ENCODE measurements around the gene FGD6. TPM values are rescaled to one million over a fixed set of nuclear protein-coding genes. Genes with fewer than 3 reads are reported as not detected.
A peak's percentile ranks its signal among the peaks of the same experiment; 100 is the strongest.

Gene FGD6
- total RNA-seq, 1 experiment from 2014 or later: 14.3 TPM

- H2AFZ ChIP-seq (ENCODE audit: low read length): no peak overlapping the region
- H3K4me1 ChIP-seq (ENCODE audit: insufficient read depth, low read length): no peaks in the 10 kb centered on the region
- H3K27ac ChIP-seq (ENCODE audit: low read length): no peak overlapping the region
- no peaks in the 10 kb centered on the region for H3F3A ChIP-seq (ENCODE audit: low read length, unreplicated experiment)
- POLR2A ChIA-PET (ENCODE audit: unreplicated experiment): interaction anchor here (0.6 kb wide), 1 partner anchor 12 kb away, joined by 5 read pairs; no protein-coding TSS in a partner anchor
- no peaks in the 10 kb centered on the region for H3K27me3 ChIP-seq (ENCODE audit: low read length)
- no TSS peak for BruUV-seq (replicated peaks)
- H3K4me3 ChIP-seq (ENCODE audit: low read length): no peak overlapping the region
- DNase-seq: peak; percentile 16
- peaks cover 19% of the 10 kb centered on the region for H3K36me3 ChIP-seq (ENCODE audit: low read depth, low read length)
- H3K4me2 ChIP-seq (ENCODE audit: low read length): no peak overlapping the region
- TF ChIP-seq EZH2 (IDR thresholded peaks at IDR 0.05; ENCODE audit: low read length, unreplicated experiment): no peak
- TF ChIP-seq EZH2phosphoT487 (IDR thresholded peaks at IDR 0.05; ENCODE audit: borderline replicate concordance, low read length): no peak
- TF ChIP-seq CTCF (conservative IDR thresholded peaks at IDR 0.05; ENCODE audit: low read depth, low read length): no peak
- no peaks in the 10 kb centered on the region for H3K9me2 ChIP-seq (replicated peaks; ENCODE audit: low read length)
- H3K79me2 ChIP-seq (ENCODE audit: low read length): peaks cover 83% of the 10 kb centered on the region
- no peaks in the 10 kb centered on the region for H3K9me3 ChIP-seq (ENCODE audit: low read length)
- CTCF ChIA-PET: no interaction called here
- no peak for ATAC-seq
- no peak overlapping the region for H3K9ac ChIP-seq (ENCODE audit: low read length)
- intact Hi-C loops (cut with micrococcal nuclease): no loop called here
- H4K20me1 ChIP-seq (ENCODE audit: low read length): peaks cover 22% of the 10 kb centered on the region
These were observed 13.9 kb upstream of the FGD6 start for GRCh38 chr12:95231190-95231589.

GRCh38 chr12:95230313-95230712 lies 13.0 kb upstream of the FGD6 start:
- ChIA-PET POLR2A (ENCODE audit: unreplicated experiment) (no interaction called here), CTCF (no interaction called here)
- Histone ChIP-seq H3K27me3 (ENCODE audit: low read length) (no peaks in the 10 kb centered on the region), H3K4me3 (ENCODE audit: low read length) (no peak overlapping the region), H3F3A (ENCODE audit: low read length, unreplicated experiment) (no peaks in the 10 kb centered on the region), H3K9me2 (replicated peaks; ENCODE audit: low read length) (no peaks in the 10 kb centered on the region), H3K4me1 (ENCODE audit: insufficient read depth, low read length) (no peaks in the 10 kb centered on the region), H3K79me2 (ENCODE audit: low read length) (peaks cover 91% of the 10 kb centered on the region), H3K9me3 (ENCODE audit: low read length) (no peaks in the 10 kb centered on the region), H3K27ac (ENCODE audit: low read length) (no peak overlapping the region), H3K4me2 (ENCODE audit: low read length) (no peak overlapping the region), H4K20me1 (ENCODE audit: low read length) (peaks cover 27% of the 10 kb centered on the region), H3K9ac (ENCODE audit: low read length) (no peak overlapping the region), H3K36me3 (ENCODE audit: low read depth, low read length) (peaks cover 27% of the 10 kb centered on the region), H2AFZ (ENCODE audit: low read length) (no peak overlapping the region)
- intact Hi-C loops (cut with micrococcal nuclease): no loop called here
- ATAC-seq (no peak; the same call in 1 of the 2 replicates), DNase-seq (no peak)
- no TSS peak for BruUV-seq (replicated peaks)
- TF ChIP-seq CTCF (conservative IDR thresholded peaks at IDR 0.05; ENCODE audit: low read depth, low read length) (no peak), EZH2phosphoT487 (IDR thresholded peaks at IDR 0.05; ENCODE audit: borderline replicate concordance, low read length) (no peak), EZH2 (IDR thresholded peaks at IDR 0.05; ENCODE audit: low read length, unreplicated experiment) (no peak)

GRCh38 chr12:95229636-95230035 lies 12.4 kb upstream of the FGD6 start:
- BruUV-seq (replicated peaks): no TSS peak
- DNase-seq (no peak), ATAC-seq (no peak)
- CTCF ChIA-PET: interaction anchor here (0.9 kb wide), 1 partner anchor 105 kb away, joined by 13 read pairs; no protein-coding TSS in a partner anchor
- POLR2A ChIA-PET (ENCODE audit: unreplicated experiment): interaction anchor here (0.6 kb wide), 1 partner anchor 113 kb away, joined by 14 read pairs; no protein-coding TSS in a partner anchor
- Histone ChIP-seq H3K4me1 (ENCODE audit: insufficient read depth, low read length) (peaks cover 4% of the 10 kb centered on the region), H3K9me2 (replicated peaks; ENCODE audit: low read length) (no peaks in the 10 kb centered on the region), H3K9ac (ENCODE audit: low read length) (no peak overlapping the region), H3K4me3 (ENCODE audit: low read length) (no peak overlapping the region), H3K9me3 (ENCODE audit: low read length) (no peaks in the 10 kb centered on the region), H3K36me3 (ENCODE audit: low read depth, low read length) (peaks cover 32% of the 10 kb centered on the region), H3F3A (ENCODE audit: low read length, unreplicated experiment) (no peaks in the 10 kb centered on the region), H3K79me2 (ENCODE audit: low read length) (peaks cover 98% of the 10 kb centered on the region), H2AFZ (ENCODE audit: low read length) (no peak overlapping the region), H4K20me1 (ENCODE audit: low read length) (peaks cover 33% of the 10 kb centered on the region), H3K4me2 (ENCODE audit: low read length) (no peak overlapping the region), H3K27me3 (ENCODE audit: low read length) (no peaks in the 10 kb centered on the region), H3K27ac (ENCODE audit: low read length) (no peak overlapping the region)
- intact Hi-C loops (cut with micrococcal nuclease): no loop called here
- TF ChIP-seq EZH2phosphoT487 (IDR thresholded peaks at IDR 0.05; ENCODE audit: borderline replicate concordance, low read length): no peak
- no peak for TF ChIP-seq CTCF (conservative IDR thresholded peaks at IDR 0.05; ENCODE audit: low read depth, low read length)
- no peak for TF ChIP-seq EZH2 (IDR thresholded peaks at IDR 0.05; ENCODE audit: low read length, unreplicated experiment)
